ENCODE data around the gene PRDM15. TPM values are rescaled to one million over a fixed set of nuclear protein-coding genes. Genes with fewer than 3 reads are reported as not detected.

Gene PRDM15
- polyA plus RNA-seq, 1 donor (not counting 4 experiments of a cell fraction or from before 2014, with no cell fraction given): 5.2 TPM

DNA sequence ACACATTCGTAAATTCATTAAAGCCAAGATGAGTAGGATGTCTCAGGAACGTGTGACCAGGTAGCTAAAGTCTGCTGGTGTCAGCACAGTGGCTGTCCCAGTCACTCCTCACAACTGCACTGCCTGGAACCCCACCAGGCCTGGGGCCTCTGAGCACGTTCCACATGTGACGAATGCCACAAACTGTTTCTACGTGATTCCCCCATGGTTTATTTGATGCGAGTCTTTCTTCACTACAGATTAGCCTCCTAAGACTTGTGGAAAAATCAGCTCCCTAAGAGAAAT, 33.2 kb downstream of the PRDM15 start:
- Histone ChIP-seq H3K27ac (ENCODE audit: control insufficient read depth, insufficient read depth, low read length) (no peak overlapping the region), H3K79me2 (ENCODE audit: control insufficient read depth, insufficient read depth, low read length) (no peaks in the 10 kb centered on the region), H3K9ac (ENCODE audit: control insufficient read depth, extremely low read depth, insufficient read depth, low read length) (no peak overlapping the region), H3K4me1 (ENCODE audit: control insufficient read depth, extremely low read depth, insufficient read depth, low read length) (no peaks in the 10 kb centered on the region), H3K27me3 (ENCODE audit: control insufficient read depth, extremely low read depth, insufficient read depth, low read length) (no peaks in the 10 kb centered on the region), H3K4me2 (ENCODE audit: control insufficient read depth, extremely low read depth, insufficient read depth, low read depth, low read length) (no peak overlapping the region), H3K9me1 (ENCODE audit: control insufficient read depth, extremely low read depth, insufficient read depth, low read length) (no peaks in the 10 kb centered on the region), H4K20me1 (ENCODE audit: control insufficient read depth, extremely low read depth, insufficient read depth, low read length) (no peaks in the 10 kb centered on the region), H2AFZ (ENCODE audit: control insufficient read depth, low read length) (no peak overlapping the region), H3K4me3 (ENCODE audit: control insufficient read depth in 2 of 3, extremely low read depth in 1 of 3, insufficient read depth in 2 of 3, low read depth in 1 of 3, low read length in 3 of 3) (no peak overlapping the region), H3K36me3 (ENCODE audit: control insufficient read depth in 2 of 2, extremely low read depth in 1 of 2, insufficient read depth in 2 of 2, low read length in 2 of 2) (peaks cover 4 to 6% of the 10 kb centered on the region in 2 experiments), H3K9me3 (ENCODE audit: control insufficient read depth, low read depth, low read length) (no peaks in the 10 kb centered on the region)
- DNase-seq (ENCODE audit: low read depth, low spot score) (no peak), FAIRE-seq (no peak)
- TF ChIP-seq, protein P1, sequence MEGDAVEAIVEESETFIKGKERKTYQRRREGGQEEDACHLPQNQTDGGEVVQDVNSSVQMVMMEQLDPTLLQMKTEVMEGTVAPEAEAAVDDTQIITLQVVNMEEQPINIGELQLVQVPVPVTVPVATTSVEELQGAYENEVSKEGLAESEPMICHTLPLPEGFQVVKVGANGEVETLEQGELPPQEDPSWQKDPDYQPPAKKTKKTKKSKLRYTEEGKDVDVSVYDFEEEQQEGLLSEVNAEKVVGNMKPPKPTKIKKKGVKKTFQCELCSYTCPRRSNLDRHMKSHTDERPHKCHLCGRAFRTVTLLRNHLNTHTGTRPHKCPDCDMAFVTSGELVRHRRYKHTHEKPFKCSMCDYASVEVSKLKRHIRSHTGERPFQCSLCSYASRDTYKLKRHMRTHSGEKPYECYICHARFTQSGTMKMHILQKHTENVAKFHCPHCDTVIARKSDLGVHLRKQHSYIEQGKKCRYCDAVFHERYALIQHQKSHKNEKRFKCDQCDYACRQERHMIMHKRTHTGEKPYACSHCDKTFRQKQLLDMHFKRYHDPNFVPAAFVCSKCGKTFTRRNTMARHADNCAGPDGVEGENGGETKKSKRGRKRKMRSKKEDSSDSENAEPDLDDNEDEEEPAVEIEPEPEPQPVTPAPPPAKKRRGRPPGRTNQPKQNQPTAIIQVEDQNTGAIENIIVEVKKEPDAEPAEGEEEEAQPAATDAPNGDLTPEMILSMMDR (optimal IDR thresholded peaks at IDR 0.05 in 1 of 3, IDR thresholded peaks at IDR 0.05 in 1 of 3, conservative IDR thresholded peaks at IDR 0.05 in 1 of 3; ENCODE audit: extremely low read depth in 1 of 3, insufficient read depth in 2 of 3, low read length in 3 of 3): no peak
- no peak for TF ChIP-seq EZH2 (IDR thresholded peaks at IDR 0.05; ENCODE audit: low read length)
- dilution Hi-C loops (cut with MboI; ENCODE audit: extremely low pct_ligation_motif_present, low sequenced_read_pairs): no loop called here

DNA sequence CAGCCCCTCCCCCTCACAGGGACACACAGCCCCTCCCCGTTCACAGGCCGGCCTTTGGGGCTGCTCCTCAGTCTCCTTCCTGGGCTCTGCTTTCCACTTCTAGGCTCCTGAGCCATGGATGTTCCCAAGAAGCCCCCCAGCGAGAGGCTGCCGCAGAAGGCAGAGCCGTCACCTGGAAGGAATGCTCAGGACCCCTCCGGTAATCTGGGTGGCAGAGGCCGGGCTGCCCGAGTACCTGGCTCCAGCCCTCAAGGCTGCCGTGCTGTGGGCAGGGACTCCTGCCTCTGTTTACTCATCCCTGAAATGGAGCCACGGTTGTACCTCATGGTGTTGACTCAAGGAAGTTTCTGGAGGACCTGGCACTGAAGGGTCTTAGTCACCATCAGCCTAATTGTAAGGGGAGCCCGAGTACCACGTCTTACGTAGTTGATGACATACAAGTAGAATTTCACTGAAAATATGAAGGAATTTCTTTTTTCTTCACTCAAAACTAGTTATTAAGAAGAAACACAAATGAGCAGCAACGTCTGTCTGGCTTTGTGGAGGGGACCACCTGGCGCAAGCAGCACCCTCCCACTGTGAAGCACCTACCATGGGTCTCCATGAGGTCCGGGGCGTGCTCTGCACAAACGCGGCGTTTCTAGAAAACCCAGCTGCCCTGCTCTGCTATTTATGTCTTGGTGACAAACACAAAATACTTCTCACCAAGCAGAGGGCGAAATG, 33.7 kb downstream of the PRDM15 start:
- no peaks in the 10 kb centered on the region for H3K9me1 ChIP-seq (ENCODE audit: control insufficient read depth, extremely low read depth, insufficient read depth, low read length)
- no peaks in the 10 kb centered on the region for H3K27me3 ChIP-seq (ENCODE audit: control insufficient read depth, extremely low read depth, insufficient read depth, low read length)
- H2AFZ ChIP-seq (ENCODE audit: control insufficient read depth, low read length): no peak overlapping the region
- DNase-seq (ENCODE audit: low read depth, low spot score) (no peak), FAIRE-seq (no peak)
- no peaks in the 10 kb centered on the region for H3K79me2 ChIP-seq (ENCODE audit: control insufficient read depth, insufficient read depth, low read length)
- H3K9ac ChIP-seq (ENCODE audit: control insufficient read depth, extremely low read depth, insufficient read depth, low read length): no peak overlapping the region
- no peaks in the 10 kb centered on the region for H4K20me1 ChIP-seq (ENCODE audit: control insufficient read depth, extremely low read depth, insufficient read depth, low read length)
- dilution Hi-C loops (cut with MboI; ENCODE audit: extremely low pct_ligation_motif_present, low sequenced_read_pairs): no loop called here
- H3K36me3 ChIP-seq (ENCODE audit: control insufficient read depth in 2 of 2, extremely low read depth in 1 of 2, insufficient read depth in 2 of 2, low read length in 2 of 2): peaks cover 2 to 6% of the 10 kb centered on the region in 2 experiments
- H3K4me3 ChIP-seq (ENCODE audit: control insufficient read depth in 2 of 3, extremely low read depth in 1 of 3, insufficient read depth in 2 of 3, low read depth in 1 of 3, low read length in 3 of 3): no peak overlapping the region
- no peaks in the 10 kb centered on the region for H3K9me3 ChIP-seq (ENCODE audit: control insufficient read depth, low read depth, low read length)
- TF ChIP-seq, protein P1 (optimal IDR thresholded peaks at IDR 0.05 in 1 of 3, IDR thresholded peaks at IDR 0.05 in 1 of 3, conservative IDR thresholded peaks at IDR 0.05 in 1 of 3; ENCODE audit: extremely low read depth in 1 of 3, insufficient read depth in 2 of 3, low read length in 3 of 3): no peak
- TF ChIP-seq EZH2 (IDR thresholded peaks at IDR 0.05; ENCODE audit: low read length): no peak
- H3K4me1 ChIP-seq (ENCODE audit: control insufficient read depth, extremely low read depth, insufficient read depth, low read length): no peaks in the 10 kb centered on the region
- H3K4me2 ChIP-seq (ENCODE audit: control insufficient read depth, extremely low read depth, insufficient read depth, low read depth, low read length): no peak overlapping the region
- H3K27ac ChIP-seq (ENCODE audit: control insufficient read depth, insufficient read depth, low read length): no peak overlapping the region
